Testis (tissue), 3 donors: ENCODE data around the gene CHRM2. TPM values are rescaled to one million over a fixed set of nuclear protein-coding genes. Genes with fewer than 3 reads are reported as not detected.

Source experiments
- DNase-seq: peaks from one replicate; pipeline ENCODE4 v3.0.0-alpha.2; 2019
- H3K27ac ChIP-seq, 2 donors: fragments of 200-600 bp; sonication (generic); one replicate each; pipeline ENCODE4 v1.5.1; 2019
- H3K27me3 ChIP-seq: fragments of 200-600 bp; sonication (generic); one replicate; pipeline ENCODE4 v1.5.1; 2019
- H3K36me3 ChIP-seq: fragments of 200-600 bp; sonication (generic); one replicate; pipeline ENCODE4 v1.5.1; 2017; ENCODE audit warnings: low read depth; ENCODE audit errors: missing control alignments
- H3K4me1 ChIP-seq: fragments of 200-600 bp; sonication (generic); one replicate; pipeline ENCODE4 v1.5.1; 2019
- H3K4me3 ChIP-seq, 2 donors: fragments of 200-600 bp; sonication (generic); one replicate each; pipeline ENCODE4 v1.5.1; 2017 to 2019
- H3K9me3 ChIP-seq: fragments of 200-600 bp; sonication (generic); one replicate; pipeline ENCODE4 v1.5.1; 2017
- POLR2A ChIP-seq: fragments of 450-650 bp; IDR thresholded peaks from one replicate; pipeline ENCODE4 v1.6.1; 2017; ENCODE audit warnings: antibody characterized with exemption, mild to moderate bottlenecking, moderate library complexity
- WGBS, 2 donors: methylation state at CpG; one replicate each; pipeline ENCODE4 v1.1.5; 2018; 5-methylcytosine and 5-hydroxymethylcytosine counted together
- intact Hi-C: fragments of 100-400 bp; cut with DNase I; formaldehyde crosslinking; loops from one replicate; pipeline ENCODE4 v1.15.1; 2023; ENCODE audit warnings: low total_unique reads
- polyA plus RNA-seq: library from polyadenylated mRNA; stranded (reverse); fragments of 350-450 nt; fragmentation: Illumina TruSeq; extraction: RNeasy Lipid Tissue Mini Kit (QIAGEN cat#74804); gene quantifications from one replicate; pipeline ENCODE4 v1.2.3, GENCODE V29; 2014; ENCODE audit warnings: low read depth, low replicate concordance; ENCODE audit not compliant: insufficient read depth
- total RNA-seq, 2 donors: library from RNA; depleted of rRNA; stranded (reverse); fragments of >200 nt; gene quantifications; one replicate each; pipeline ENCODE4 v1.2.3, GENCODE V29; 2016
- TF ChIP-seq, protein P1 (sequence below), 3 experiments: fragments of 450-650 bp in 2 of 3; fragments of 200-600 bp in 1 of 3; sonication (generic) in 1 of 3; IDR thresholded peaks; one replicate each; pipeline ENCODE4 v1.5.1; 2016 to 2019; ENCODE audit warnings: antibody characterized with exemption in 3 of 3, mild to moderate bottlenecking in 2 of 3, moderate library complexity in 1 of 3

CHRM2 gene
- total and polyA plus RNA-seq, 3 donors from 2014 or later, result 0.31 to 1.7 (median 0.55) TPM

DNA sequence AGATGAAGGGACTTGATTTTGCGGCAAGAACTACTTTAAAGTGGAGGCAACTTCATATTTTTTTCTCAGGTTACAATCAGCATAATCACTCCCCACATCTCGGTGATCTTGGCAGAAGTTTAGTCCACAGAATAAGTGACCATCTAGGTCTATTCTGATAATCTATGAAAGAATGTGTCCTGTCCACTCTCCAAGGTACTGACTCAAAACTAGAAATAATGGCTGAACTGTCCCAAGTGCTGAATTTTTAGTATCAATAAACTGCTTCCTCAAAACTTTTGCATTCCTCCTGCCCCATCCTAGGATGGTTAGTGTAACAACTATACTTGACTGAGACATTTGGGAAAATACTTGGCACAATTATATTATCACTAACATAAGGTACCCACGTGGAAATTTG, 10.9 kb upstream of the CHRM2 start:
- Histone ChIP-seq H3K36me3 (no peaks in the 10 kb centered on the region), H3K4me1 (no peaks in the 10 kb centered on the region), H3K27ac (no peak overlapping the region), H3K4me3 (no peak overlapping the region), H3K9me3 (no peaks in the 10 kb centered on the region), H3K27me3 (no peaks in the 10 kb centered on the region)
- intact Hi-C loops, result no loop called here
- DNase-seq, result no peak
- 51 to 57% methylated on average over 3 of the region's 3 CpGs for WGBS, 2 donors
- no peak for TF ChIP-seq POLR2A
- TF ChIP-seq, protein P1, sequence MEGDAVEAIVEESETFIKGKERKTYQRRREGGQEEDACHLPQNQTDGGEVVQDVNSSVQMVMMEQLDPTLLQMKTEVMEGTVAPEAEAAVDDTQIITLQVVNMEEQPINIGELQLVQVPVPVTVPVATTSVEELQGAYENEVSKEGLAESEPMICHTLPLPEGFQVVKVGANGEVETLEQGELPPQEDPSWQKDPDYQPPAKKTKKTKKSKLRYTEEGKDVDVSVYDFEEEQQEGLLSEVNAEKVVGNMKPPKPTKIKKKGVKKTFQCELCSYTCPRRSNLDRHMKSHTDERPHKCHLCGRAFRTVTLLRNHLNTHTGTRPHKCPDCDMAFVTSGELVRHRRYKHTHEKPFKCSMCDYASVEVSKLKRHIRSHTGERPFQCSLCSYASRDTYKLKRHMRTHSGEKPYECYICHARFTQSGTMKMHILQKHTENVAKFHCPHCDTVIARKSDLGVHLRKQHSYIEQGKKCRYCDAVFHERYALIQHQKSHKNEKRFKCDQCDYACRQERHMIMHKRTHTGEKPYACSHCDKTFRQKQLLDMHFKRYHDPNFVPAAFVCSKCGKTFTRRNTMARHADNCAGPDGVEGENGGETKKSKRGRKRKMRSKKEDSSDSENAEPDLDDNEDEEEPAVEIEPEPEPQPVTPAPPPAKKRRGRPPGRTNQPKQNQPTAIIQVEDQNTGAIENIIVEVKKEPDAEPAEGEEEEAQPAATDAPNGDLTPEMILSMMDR (IDR thresholded peaks at IDR 0.05), result no peak

DNA sequence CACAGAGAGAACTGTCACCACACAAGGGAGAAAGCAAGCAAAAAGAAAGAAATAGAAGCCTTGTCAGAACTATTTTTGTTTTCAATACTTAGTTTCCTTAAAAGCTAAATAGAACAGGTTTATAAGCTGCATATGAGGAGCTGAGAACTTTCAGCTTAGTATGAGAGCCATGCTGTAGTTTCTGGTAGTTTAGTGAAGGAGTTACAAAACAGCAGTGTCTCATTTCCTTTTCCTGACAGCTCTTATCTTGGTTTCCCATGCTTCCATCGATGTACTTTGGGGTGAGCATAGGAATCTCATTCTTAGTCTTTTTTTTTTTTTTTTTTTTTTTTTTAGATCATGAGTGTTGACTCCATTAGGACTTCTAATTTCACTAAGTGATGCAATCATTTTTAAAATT, 8.6 kb upstream of the CHRM2 start:
- intact Hi-C loops, result no loop called here
- Histone ChIP-seq H3K4me3 (no peak overlapping the region), H3K27me3 (no peaks in the 10 kb centered on the region), H3K9me3 (no peaks in the 10 kb centered on the region), H3K36me3 (no peaks in the 10 kb centered on the region), H3K4me1 (no peaks in the 10 kb centered on the region), H3K27ac (no peak overlapping the region)
- no peak for TF ChIP-seq POLR2A
- TF ChIP-seq, protein P1 (IDR thresholded peaks at IDR 0.05), result no peak
- 32 to 34% methylated on average over 1 of the region's 1 CpG for WGBS, 2 donors
- no peak for DNase-seq

DNA sequence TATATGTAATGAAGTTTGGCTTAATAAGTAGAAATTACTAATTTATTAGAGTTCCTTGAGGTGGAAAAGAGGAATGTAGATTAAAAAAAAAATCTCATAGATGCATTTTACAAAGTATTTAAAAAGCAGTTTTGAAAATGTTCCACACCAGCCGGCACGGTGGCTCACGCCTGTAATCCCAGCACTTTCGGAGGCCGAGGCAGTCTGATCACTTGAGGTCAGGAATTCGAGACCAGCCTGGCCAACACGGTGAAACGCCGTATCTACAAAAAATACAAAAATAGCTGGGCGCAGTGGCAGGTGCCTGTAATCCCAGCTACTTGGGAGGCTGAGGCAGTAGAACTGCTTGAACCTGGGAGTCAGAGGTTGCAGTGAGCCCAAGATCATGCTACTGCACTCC, 3.2 kb upstream of the CHRM2 start:
- no peak overlapping the region for H3K4me3 ChIP-seq
- no peak for TF ChIP-seq POLR2A
- TF ChIP-seq, protein P1 (IDR thresholded peaks at IDR 0.05), result no peak
- no peak for DNase-seq
- no peak overlapping the region for H3K27ac ChIP-seq
- peaks cover 10% of the 10 kb centered on the region for H3K4me1 ChIP-seq
- no peaks in the 10 kb centered on the region for H3K27me3 ChIP-seq
- intact Hi-C loops, result no loop called here
- H3K36me3 ChIP-seq, result no peaks in the 10 kb centered on the region
- H3K9me3 ChIP-seq, result no peaks in the 10 kb centered on the region
- WGBS, 2 donors, result 90 to 94% methylated on average over 10 of the region's 10 CpGs

DNA sequence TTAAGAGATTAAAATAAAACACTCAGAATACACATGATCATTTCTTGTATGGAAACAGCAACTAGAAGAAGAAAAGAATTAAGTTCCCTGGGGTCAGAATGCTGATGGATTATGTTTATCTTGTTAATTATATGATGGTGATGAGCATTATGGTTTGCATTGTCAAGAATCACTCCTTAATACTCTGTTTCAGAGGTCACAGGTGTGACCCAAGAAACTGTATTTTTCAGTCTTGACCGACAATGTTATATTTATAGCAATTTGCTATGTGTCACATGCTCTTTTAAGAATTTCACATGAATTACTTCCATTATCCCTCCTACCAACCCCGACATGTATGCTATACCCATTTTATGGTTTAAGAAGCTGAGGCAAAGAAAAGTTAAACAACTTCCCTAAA, 2.7 kb upstream of the CHRM2 start:
- TF ChIP-seq, protein P1 (IDR thresholded peaks at IDR 0.05), result no peak
- TF ChIP-seq POLR2A, result no peak
- WGBS, 2 donors, result 85 to 89% methylated on average over 2 of the region's 2 CpGs
- H3K27ac ChIP-seq, result no peak overlapping the region
- no peaks in the 10 kb centered on the region for H3K9me3 ChIP-seq
- peaks cover 15% of the 10 kb centered on the region for H3K4me1 ChIP-seq
- intact Hi-C loops, result no loop called here
- no peaks in the 10 kb centered on the region for H3K36me3 ChIP-seq
- no peak for DNase-seq
- no peak overlapping the region for H3K4me3 ChIP-seq
- H3K27me3 ChIP-seq, result no peaks in the 10 kb centered on the region
